ENCODE results near the gene CXCL11.

Gene CXCL11

DNA sequence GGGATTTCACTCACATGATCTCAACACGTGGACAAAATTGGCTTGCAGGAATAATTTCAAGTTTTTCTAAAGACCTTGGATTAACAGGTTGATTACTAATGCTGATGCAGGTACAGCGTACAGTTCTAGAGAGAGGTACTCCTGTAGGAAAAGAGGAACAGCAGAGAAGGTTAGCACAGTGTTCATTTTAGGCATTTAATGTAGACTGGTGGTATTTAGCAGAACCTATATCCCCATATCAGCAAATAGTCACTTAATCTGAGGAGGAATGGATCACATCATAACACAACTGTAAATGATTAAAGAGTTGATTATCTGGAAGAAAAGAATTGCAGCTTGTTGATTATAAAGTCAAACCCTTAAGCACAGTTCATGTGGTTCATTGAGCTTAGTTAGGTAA is 13.2 kb downstream of the CXCL11 start:
- no peak overlapping the region for H3K4me3 ChIP-seq (ENCODE audit: low read depth, low read length)
- in situ Hi-C loops (cut with HindIII; ENCODE audit: low sequenced_read_pairs): no loop called here
- no peak for DNase-seq (ENCODE audit: low read depth)
- TF ChIP-seq, protein P1, sequence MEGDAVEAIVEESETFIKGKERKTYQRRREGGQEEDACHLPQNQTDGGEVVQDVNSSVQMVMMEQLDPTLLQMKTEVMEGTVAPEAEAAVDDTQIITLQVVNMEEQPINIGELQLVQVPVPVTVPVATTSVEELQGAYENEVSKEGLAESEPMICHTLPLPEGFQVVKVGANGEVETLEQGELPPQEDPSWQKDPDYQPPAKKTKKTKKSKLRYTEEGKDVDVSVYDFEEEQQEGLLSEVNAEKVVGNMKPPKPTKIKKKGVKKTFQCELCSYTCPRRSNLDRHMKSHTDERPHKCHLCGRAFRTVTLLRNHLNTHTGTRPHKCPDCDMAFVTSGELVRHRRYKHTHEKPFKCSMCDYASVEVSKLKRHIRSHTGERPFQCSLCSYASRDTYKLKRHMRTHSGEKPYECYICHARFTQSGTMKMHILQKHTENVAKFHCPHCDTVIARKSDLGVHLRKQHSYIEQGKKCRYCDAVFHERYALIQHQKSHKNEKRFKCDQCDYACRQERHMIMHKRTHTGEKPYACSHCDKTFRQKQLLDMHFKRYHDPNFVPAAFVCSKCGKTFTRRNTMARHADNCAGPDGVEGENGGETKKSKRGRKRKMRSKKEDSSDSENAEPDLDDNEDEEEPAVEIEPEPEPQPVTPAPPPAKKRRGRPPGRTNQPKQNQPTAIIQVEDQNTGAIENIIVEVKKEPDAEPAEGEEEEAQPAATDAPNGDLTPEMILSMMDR (IDR thresholded peaks at IDR 0.05; ENCODE audit: low read depth, low read length, missing control alignments): no peak

DNA sequence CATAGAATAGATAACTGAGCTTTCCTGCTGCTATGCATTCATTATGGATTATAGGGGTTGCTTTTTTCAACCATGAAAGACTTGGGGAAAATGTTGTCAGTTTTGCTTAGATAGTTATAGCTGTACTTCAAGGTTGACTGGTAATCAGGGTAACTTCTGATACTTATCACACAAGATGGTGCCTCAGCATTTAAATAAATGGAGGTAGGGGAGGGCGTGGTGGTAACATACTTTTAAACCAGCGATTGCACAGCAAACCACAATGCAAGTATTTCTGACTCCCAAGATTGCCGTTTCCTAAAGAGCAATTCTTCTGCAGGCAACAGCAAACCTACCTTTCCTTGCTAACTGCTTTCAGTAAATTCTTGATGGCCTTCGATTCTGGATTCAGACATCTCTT is 13.8 kb downstream of the CXCL11 start:
- TF ChIP-seq, protein P1 (IDR thresholded peaks at IDR 0.05; ENCODE audit: low read depth, low read length, missing control alignments): no peak
- no peak for DNase-seq (ENCODE audit: low read depth)
- H3K4me3 ChIP-seq (ENCODE audit: low read depth, low read length): no peak overlapping the region
- in situ Hi-C loops (cut with HindIII; ENCODE audit: low sequenced_read_pairs): no loop called here

DNA sequence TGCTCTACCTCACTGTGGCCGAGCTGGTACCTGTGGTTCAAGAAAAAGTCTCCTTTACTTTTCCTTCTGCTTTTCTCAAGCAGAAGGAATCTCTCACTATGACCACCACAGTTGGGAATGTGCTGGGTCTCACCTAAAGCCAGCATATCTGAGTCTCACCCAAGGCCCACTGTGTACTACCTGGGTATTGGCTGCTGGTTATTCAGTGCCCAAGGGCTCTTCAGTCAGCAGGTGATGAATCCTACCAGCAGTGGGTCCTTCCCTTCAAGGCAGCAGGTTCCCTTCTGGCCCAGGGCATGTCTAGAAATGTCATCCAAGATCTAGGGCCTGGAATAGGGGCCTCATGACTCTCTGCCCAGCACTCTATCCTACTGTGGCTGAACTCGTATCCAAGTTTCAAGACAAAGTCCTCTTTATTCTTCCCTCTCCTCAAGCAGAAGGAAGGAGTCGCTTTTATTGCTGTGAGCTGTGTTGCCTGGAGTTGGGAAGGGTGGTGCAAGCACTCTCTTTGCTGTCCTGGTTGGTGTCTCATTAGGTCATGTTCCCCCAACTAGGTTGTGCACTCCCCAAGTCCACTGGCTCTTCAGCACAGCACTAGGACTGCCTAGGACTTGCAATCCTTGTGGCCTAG is 18.7 kb downstream of the CXCL11 start:
- H3K4me3 ChIP-seq (ENCODE audit: low read depth, low read length): no peak overlapping the region
- TF ChIP-seq, protein P1 (IDR thresholded peaks at IDR 0.05; ENCODE audit: low read depth, low read length, missing control alignments): no peak
- no peak for DNase-seq (ENCODE audit: low read depth)
- in situ Hi-C loops (cut with HindIII; ENCODE audit: low sequenced_read_pairs): no loop called here

DNA sequence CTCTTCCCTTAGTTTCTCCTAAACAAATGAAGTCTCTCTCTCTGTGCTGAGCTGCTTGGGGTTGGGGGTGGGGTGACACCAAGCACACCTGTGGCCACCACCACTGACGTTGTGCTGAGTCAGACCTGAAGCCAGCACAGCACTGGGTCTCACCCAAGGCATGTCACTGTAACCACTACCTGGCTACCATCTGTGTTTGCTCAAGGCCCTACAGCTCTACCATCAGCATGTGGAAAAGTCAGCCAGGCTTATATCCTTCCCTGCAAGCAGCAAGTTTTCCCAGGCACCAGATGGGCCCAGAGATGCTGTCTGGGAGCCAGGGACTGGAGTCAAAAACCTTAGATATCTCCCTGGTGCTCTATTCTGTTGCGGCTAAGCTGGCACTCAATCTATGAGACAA is 19.5 kb downstream of the CXCL11 start:
- no peak for DNase-seq (ENCODE audit: low read depth)
- TF ChIP-seq, protein P1 (IDR thresholded peaks at IDR 0.05; ENCODE audit: low read depth, low read length, missing control alignments): no peak
- no peak overlapping the region for H3K4me3 ChIP-seq (ENCODE audit: low read depth, low read length)
- in situ Hi-C loops (cut with HindIII; ENCODE audit: low sequenced_read_pairs): no loop called here

DNA sequence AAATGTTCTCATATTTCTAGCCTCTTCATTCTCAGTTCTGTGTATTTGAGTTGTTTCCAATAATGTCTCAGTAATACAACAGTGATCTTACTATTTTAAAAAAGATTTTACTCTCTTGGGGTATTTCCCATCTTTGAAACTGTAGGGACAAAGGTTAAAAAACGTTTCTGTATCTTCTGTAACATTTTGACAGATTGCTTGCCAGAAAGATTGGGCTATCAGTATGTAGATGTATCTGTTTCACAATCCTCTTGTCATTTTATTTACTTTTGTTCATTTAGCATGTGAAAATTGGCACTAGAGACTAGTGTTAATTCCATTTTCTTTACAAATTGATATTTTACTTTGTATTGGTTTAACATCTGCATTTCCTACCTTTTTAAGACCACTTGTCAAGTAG is 22.3 kb downstream of the CXCL11 start:
- TF ChIP-seq, protein P1 (IDR thresholded peaks at IDR 0.05; ENCODE audit: low read depth, low read length, missing control alignments): no peak
- in situ Hi-C loops (cut with HindIII; ENCODE audit: low sequenced_read_pairs): no loop called here
- no peak overlapping the region for H3K4me3 ChIP-seq (ENCODE audit: low read depth, low read length)
- DNase-seq (ENCODE audit: low read depth): no peak

DNA sequence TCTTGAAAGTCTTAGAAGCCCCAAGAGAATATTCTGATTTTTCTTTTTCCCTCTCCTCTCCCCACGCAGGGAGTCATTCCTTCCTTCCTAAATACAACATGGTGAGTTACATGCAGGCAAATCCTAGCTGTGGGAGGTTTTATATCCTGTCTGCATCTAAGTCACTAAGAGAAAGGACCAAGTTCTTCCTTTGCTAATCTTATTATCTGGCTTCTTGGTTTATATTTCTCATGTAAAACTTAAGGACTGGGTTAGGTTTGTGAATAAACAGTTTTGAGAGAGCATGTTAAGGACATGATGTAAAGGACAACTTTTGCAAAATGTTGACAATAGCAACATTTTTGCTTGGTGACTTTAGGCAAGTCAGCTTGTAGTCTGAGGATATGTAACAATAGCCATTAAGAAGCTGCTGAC is 23.5 kb downstream of the CXCL11 start:
- in situ Hi-C loops (cut with HindIII; ENCODE audit: low sequenced_read_pairs): no loop called here
- DNase-seq (ENCODE audit: low read depth): no peak
- H3K4me3 ChIP-seq (ENCODE audit: low read depth, low read length): no peak overlapping the region
- TF ChIP-seq, protein P1 (IDR thresholded peaks at IDR 0.05; ENCODE audit: low read depth, low read length, missing control alignments): no peak
